GM12878 (cell line): Measurements from ENCODE around the gene VEGFA. TPM values are rescaled to one million over a fixed set of nuclear protein-coding genes. Genes with fewer than 3 reads are reported as not detected.

ENCODE experiments used
- ATAC-seq: fragments of 200-7000 bp; cut with Tn5 transposase; 3 replicates; pipeline ENCODE4 v1.9.1; 2020; ENCODE audit warnings: mild to moderate bottlenecking, moderate library complexity
- BruUV-seq: library from RNA; stranded (reverse); fragments of 400-500 nt; replicated peaks from 2 replicates; lab custom pipeline; 2021; lab: Mats Ljungman, UMichigan
- CTCF ChIA-PET: fragments of 300-600 bp; sonication (Branson Sonifier 250); formaldehyde crosslinking; extraction: SDS; loops from one replicate; lab custom pipeline; 2021; ENCODE audit warnings: inconsistent platforms; lab: Yijun Ruan, JAX
- POLR2A ChIA-PET: fragments of 350-600 bp; formaldehyde crosslinking; extraction: SDS; loops from one replicate; lab custom pipeline; 2021; ENCODE audit warnings: inconsistent platforms; lab: Charles Lee
- RAD21 ChIA-PET: fragments of 300-600 bp; sonication (Branson Sonifier 250); formaldehyde crosslinking; loops from one replicate; lab custom pipeline; 2023; ENCODE audit warnings: antibody characterized with exemption; ENCODE audit not compliant: unreplicated experiment; lab: Charles Lee
- SMC1A ChIA-PET: fragments of 300-600 bp; sonication (Branson Sonifier 250); formaldehyde crosslinking; loops from one replicate; lab custom pipeline; 2023; ENCODE audit not compliant: unreplicated experiment, uncharacterized antibody; lab: Charles Lee
- DNase-seq: peaks from one replicate; pipeline ENCODE4 v3.0.0-alpha.2; 2011; ENCODE audit warnings: low read depth, low spot score
- FAIRE-seq: peaks from 3 replicates; lab custom pipeline; 2011; peaks lifted over from hg19 to GRCh38; lab: Jason Lieb, UNC
- H2AFZ ChIP-seq: 2 replicates; pipeline ENCODE4 v1.6.0; 2011; ENCODE audit warnings: low read depth, low read length, control low read depth; ENCODE audit not compliant: control insufficient read depth
- H3K27ac ChIP-seq: 2 replicates; pipeline ENCODE4 v1.5.1; 2011; ENCODE audit warnings: control low read depth; ENCODE audit not compliant: control insufficient read depth, insufficient read depth
- H3K27me3 ChIP-seq, 2 experiments: replicated peaks in 1 of 2; 2 replicates each; pipeline versions ENCODE4 v1.6.0 to v1.6.1; 2011; ENCODE audit warnings: low read length in 1 of 2; ENCODE audit not compliant: control insufficient read depth in 2 of 2, insufficient read depth in 2 of 2
- H3K36me3 ChIP-seq, 2 experiments: 2 replicates each; pipeline ENCODE4 v1.5.1; 2011; ENCODE audit warnings: low read length in 1 of 2; ENCODE audit not compliant: control insufficient read depth in 2 of 2, insufficient read depth in 2 of 2
- H3K4me1 ChIP-seq: 2 replicates; pipeline ENCODE4 v1.6.1; 2011; ENCODE audit warnings: mild to moderate bottlenecking, low read length, moderate library complexity, mixed read lengths; ENCODE audit not compliant: control insufficient read depth, insufficient read depth
- H3K4me2 ChIP-seq: 2 replicates; pipeline ENCODE4 v1.6.0; 2011; ENCODE audit warnings: control low read depth; ENCODE audit not compliant: control insufficient read depth, insufficient read depth
- H3K4me3 ChIP-seq: fragments of 200-600 bp; sonication (generic); 2 replicates; pipeline ENCODE4 v1.5.1; 2016
- H3K79me2 ChIP-seq: 2 replicates; pipeline ENCODE4 v1.6.0; 2011; ENCODE audit warnings: low read length; ENCODE audit not compliant: control insufficient read depth, insufficient read depth
- H3K9ac ChIP-seq: 2 replicates; pipeline ENCODE4 v1.8.0; 2011; ENCODE audit warnings: low read length, control low read depth, mixed read lengths; ENCODE audit not compliant: control insufficient read depth, insufficient read depth
- H3K9me3 ChIP-seq: replicated peaks from 3 replicates; pipeline ENCODE4 v1.5.1; 2011; ENCODE audit warnings: mild to moderate bottlenecking, low read length; ENCODE audit not compliant: control insufficient read depth, insufficient read depth
- H4K20me1 ChIP-seq: 2 replicates; pipeline ENCODE4 v1.6.0; 2011; ENCODE audit not compliant: control insufficient read depth, insufficient read depth
- CBX3 ChIP-seq: fragments of 200-600 bp; sonication (generic); IDR thresholded peaks from 2 replicates; pipeline ENCODE4 v1.6.1; 2016; ENCODE audit warnings: low read depth, borderline replicate concordance
- CBX5 ChIP-seq: sonication (generic); IDR thresholded peaks from 2 replicates; pipeline ENCODE4 v1.6.1; 2016; ENCODE audit warnings: low read depth, moderate library complexity, mild to moderate bottlenecking, inconsistent platforms
- ETV6 ChIP-seq, 2 experiments: fragments of 450-650 bp in 1 of 2; IDR thresholded peaks in 1 of 2; conservative IDR thresholded peaks in 1 of 2; 2 replicates each; pipeline ENCODE4 v1.6.1; 2014; ENCODE audit warnings: antibody characterized with exemption in 1 of 2, borderline replicate concordance in 1 of 2, low read depth in 1 of 2, mild to moderate bottlenecking in 1 of 2, moderate library complexity in 1 of 2
- FOXK2 ChIP-seq: fragments of 450-650 bp; IDR thresholded peaks from 2 replicates; pipeline ENCODE4 v1.6.1; 2017; ENCODE audit warnings: mild to moderate bottlenecking, moderate library complexity
- MYC ChIP-seq: IDR thresholded peaks from 2 replicates; pipeline ENCODE4 v1.6.1; 2011; ENCODE audit warnings: mild to moderate bottlenecking, low read length, moderate library complexity, inconsistent platforms; ENCODE audit not compliant: insufficient read depth, insufficient replicate concordance, insufficient read length, severe bottlenecking
- NRF1 ChIP-seq: conservative IDR thresholded peaks from 2 replicates; pipeline ENCODE4 v1.6.1; 2011; ENCODE audit warnings: mild to moderate bottlenecking, low read depth, low read length, improper control_type of control experiment
- ZNF24 ChIP-seq: fragments of 450-650 bp; IDR thresholded peaks from 2 replicates; pipeline ENCODE4 v1.6.1; 2017; ENCODE audit warnings: antibody characterized with exemption, mild to moderate bottlenecking
- ZNF622 ChIP-seq: fragments of 450-650 bp; IDR thresholded peaks from 2 replicates; pipeline ENCODE4 v1.6.1; 2017; ENCODE audit warnings: mild to moderate bottlenecking, inconsistent platforms
- in situ Hi-C: fragments of 300-500 bp; cut with MboI; formaldehyde crosslinking; loops from 9 replicates; pipeline ENCODE4 v1.14.3; 2018; ENCODE audit warnings: mixed read lengths
- intact Hi-C: fragments of 100-400 bp; cut with micrococcal nuclease; formaldehyde crosslinking; loops from one replicate; pipeline ENCODE4 v1.14.2; 2022; ENCODE audit not compliant: unreplicated experiment
- polyA plus RNA-seq, 11 experiments: library from polyadenylated mRNA; depleted of rRNA in 4 of 11; unstranded in 6 of 11; stranded (reverse) in 5 of 11; fragments of >200 nt; fragmentation: Nextera tagmentation in 4 of 11; fragmentation: Illumina TruSeq in 1 of 11; extraction: Ambion mirVana in 4 of 11; extraction: Trizol in 1 of 11; gene quantifications; 1 replicate in 1 of 11; 2 replicates in 10 of 11; pipeline versions ENCODE4 v1.2.1 to v1.2.3, GENCODE V29; 2011 to 2016; ENCODE audit warnings: inconsistent platforms in 2 of 11, missing spikeins in 2 of 11, low read depth in 1 of 11
- total RNA-seq, 4 experiments: library from RNA; depleted of rRNA in 3 of 4; stranded (reverse); fragments of >200 nt in 3 of 4; fragmentation: Illumina TruSeq in 1 of 4; extraction: Trizol in 1 of 4; gene quantifications; 2 replicates each; pipeline versions ENCODE4 v1.2.1 to v1.2.3, GENCODE V29; 2013 to 2021
- TF ChIP-seq, protein P1 (sequence below): fragments of 450-650 bp; IDR thresholded peaks from 2 replicates; pipeline ENCODE4 v1.6.1; 2016; ENCODE audit warnings: mild to moderate bottlenecking, moderate library complexity, borderline replicate concordance

VEGFA gene
- total and polyA plus RNA-seq, 10 of the 15 experiments (the other 5 are each of a cell fraction or from before 2014, with no cell fraction given) = 0.96 to 140 (median 16.9) TPM

GRCh38 chr6:43764772-43765171 is 5.2 kb upstream of the VEGFA start (continued):
- no peak for TF ChIP-seq CBX5

DNA sequence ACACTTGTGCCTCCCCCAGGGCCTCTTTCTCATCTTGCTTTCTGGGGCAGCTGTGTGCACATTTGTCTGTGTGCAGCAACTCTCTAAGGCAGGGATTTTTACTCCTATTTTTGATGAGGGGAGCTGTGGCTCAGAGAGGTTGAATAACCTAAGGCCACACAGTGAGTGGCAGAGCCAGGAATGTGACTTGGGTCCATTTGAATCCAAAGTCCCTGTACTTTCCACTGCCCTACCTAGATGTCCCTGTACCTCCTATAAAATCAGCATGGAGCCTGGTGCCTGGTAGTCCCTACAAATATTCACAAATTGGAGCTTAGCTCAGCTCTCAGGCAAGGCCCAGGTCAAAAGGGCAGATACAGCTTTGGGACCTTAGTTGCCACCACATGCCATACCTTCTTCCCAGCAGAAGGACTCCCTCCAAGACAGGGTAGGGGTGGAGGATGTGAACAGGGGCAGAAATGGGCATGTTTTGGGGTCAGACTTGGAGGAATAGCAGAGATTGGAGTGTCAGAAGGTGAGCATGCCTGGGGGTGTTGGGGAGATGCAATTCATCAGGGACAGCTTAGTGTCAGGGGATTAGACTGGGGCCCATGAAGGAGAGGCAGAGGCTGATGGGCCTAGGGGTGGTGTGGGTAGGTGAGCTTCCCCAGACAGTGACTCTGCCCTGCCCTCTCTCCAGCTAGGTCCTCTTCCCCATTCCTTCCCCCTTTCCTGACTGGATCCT is 4.1 kb upstream of the VEGFA start:
- ChIA-PET POLR2A (interaction anchor here (0.7 kb wide), 1 partner anchor 78 kb away, joined by 4 read pairs; no protein-coding TSS in a partner anchor), RAD21 (interaction anchor here (0.7 to 1.6 kb wide), 3 partner anchors 51 to 313 kb away, joined by 3 to 4 read pairs (median 3); no protein-coding TSS in a partner anchor), CTCF (interaction anchor here (0.6 to 5.1 kb wide), 8 partner anchors 8 to 313 kb away, joined by 3 to 43 read pairs (median 3); no protein-coding TSS in a partner anchor), SMC1A (interaction anchor here (1.0 to 1.9 kb wide), 5 partner anchors 9 to 313 kb away, joined by 3 to 16 read pairs (median 3); no protein-coding TSS in a partner anchor)
- Histone ChIP-seq H3K4me1 (peaks cover 7% of the 10 kb centered on the region), H4K20me1 (no peaks in the 10 kb centered on the region), H3K9ac (no peak overlapping the region), H3K4me2 (no peak overlapping the region), H3K9me3 (no peaks in the 10 kb centered on the region), H3K79me2 (peaks cover 12% of the 10 kb centered on the region), H3K27ac (no peak overlapping the region), H3K36me3 (no peaks in the 10 kb centered on the region), H2AFZ (no peak overlapping the region), H3K27me3 (no peaks in the 10 kb centered on the region), H3K4me3 (no peak overlapping the region)
- in situ Hi-C loops (no loop called here), intact Hi-C loops (no loop called here)
- FAIRE-seq = no peak
- ATAC-seq = no peak
- no TSS peak for BruUV-seq
- TF ChIP-seq MYC (no peak), ZNF24 (no peak), NRF1 (no peak), CBX3 (no peak), ZNF622 (no peak), FOXK2 (no peak), ETV6 (conservative IDR thresholded peaks at IDR 0.05 in 1 of 2, IDR thresholded peaks at IDR 0.05 in 1 of 2; ENCODE audit: borderline replicate concordance in 1 of 2, low read depth in 1 of 2) (no peak)
- TF ChIP-seq, protein P1, sequence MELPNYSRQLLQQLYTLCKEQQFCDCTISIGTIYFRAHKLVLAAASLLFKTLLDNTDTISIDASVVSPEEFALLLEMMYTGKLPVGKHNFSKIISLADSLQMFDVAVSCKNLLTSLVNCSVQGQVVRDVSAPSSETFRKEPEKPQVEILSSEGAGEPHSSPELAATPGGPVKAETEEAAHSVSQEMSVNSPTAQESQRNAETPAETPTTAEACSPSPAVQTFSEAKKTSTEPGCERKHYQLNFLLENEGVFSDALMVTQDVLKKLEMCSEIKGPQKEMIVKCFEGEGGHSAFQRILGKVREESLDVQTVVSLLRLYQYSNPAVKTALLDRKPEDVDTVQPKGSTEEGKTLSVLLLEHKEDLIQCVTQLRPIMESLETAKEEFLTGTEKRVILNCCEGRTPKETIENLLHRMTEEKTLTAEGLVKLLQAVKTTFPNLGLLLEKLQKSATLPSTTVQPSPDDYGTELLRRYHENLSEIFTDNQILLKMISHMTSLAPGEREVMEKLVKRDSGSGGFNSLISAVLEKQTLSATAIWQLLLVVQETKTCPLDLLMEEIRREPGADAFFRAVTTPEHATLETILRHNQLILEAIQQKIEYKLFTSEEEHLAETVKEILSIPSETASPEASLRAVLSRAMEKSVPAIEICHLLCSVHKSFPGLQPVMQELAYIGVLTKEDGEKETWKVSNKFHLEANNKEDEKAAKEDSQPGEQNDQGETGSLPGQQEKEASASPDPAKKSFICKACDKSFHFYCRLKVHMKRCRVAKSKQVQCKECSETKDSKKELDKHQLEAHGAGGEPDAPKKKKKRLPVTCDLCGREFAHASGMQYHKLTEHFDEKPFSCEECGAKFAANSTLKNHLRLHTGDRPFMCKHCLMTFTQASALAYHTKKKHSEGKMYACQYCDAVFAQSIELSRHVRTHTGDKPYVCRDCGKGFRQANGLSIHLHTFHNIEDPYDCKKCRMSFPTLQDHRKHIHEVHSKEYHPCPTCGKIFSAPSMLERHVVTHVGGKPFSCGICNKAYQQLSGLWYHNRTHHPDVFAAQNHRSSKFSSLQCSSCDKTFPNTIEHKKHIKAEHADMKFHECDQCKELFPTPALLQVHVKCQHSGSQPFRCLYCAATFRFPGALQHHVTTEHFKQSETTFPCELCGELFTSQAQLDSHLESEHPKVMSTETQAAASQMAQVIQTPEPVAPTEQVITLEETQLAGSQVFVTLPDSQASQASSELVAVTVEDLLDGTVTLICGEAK = no peak
- no peak for DNase-seq
